GM12878 (cell line): ENCODE results near the gene SYT8. TPM values are rescaled to one million over a fixed set of nuclear protein-coding genes. Genes with fewer than 3 reads are reported as not detected.
"Not testable (repeated sequence)": the region's sequence is repeated elsewhere in the genome, so short reads cannot be mapped to it uniquely, and the experiment has no call there.

Experiments used
- ATAC-seq: fragments of 200-7000 bp; cut with Tn5 transposase; 3 replicates; pipeline ENCODE4 v1.9.1; 2020; ENCODE audit warnings: mild to moderate bottlenecking, moderate library complexity
- BruUV-seq: library from RNA; stranded (reverse); fragments of 400-500 nt; replicated peaks from 2 replicates; lab custom pipeline; 2021; lab: Mats Ljungman, UMichigan
- CTCF ChIA-PET: fragments of 300-600 bp; sonication (Branson Sonifier 250); formaldehyde crosslinking; extraction: SDS; loops from one replicate; lab custom pipeline; 2021; ENCODE audit warnings: inconsistent platforms; lab: Yijun Ruan, JAX
- POLR2A ChIA-PET: fragments of 350-600 bp; formaldehyde crosslinking; extraction: SDS; loops from one replicate; lab custom pipeline; 2021; ENCODE audit warnings: inconsistent platforms; lab: Charles Lee
- RAD21 ChIA-PET: fragments of 300-600 bp; sonication (Branson Sonifier 250); formaldehyde crosslinking; loops from one replicate; lab custom pipeline; 2023; ENCODE audit warnings: antibody characterized with exemption; ENCODE audit not compliant: unreplicated experiment; lab: Charles Lee
- SMC1A ChIA-PET: fragments of 300-600 bp; sonication (Branson Sonifier 250); formaldehyde crosslinking; loops from one replicate; lab custom pipeline; 2023; ENCODE audit not compliant: unreplicated experiment, uncharacterized antibody; lab: Charles Lee
- DNase-seq: peaks from one replicate; pipeline ENCODE4 v3.0.0-alpha.2; 2011; ENCODE audit warnings: low read depth, low spot score
- FAIRE-seq: peaks from 3 replicates; lab custom pipeline; 2011; peaks lifted over from hg19 to GRCh38; lab: Jason Lieb, UNC
- H2AFZ ChIP-seq: 2 replicates; pipeline ENCODE4 v1.6.0; 2011; ENCODE audit warnings: low read depth, low read length, control low read depth; ENCODE audit not compliant: control insufficient read depth
- H3K27ac ChIP-seq: 2 replicates; pipeline ENCODE4 v1.5.1; 2011; ENCODE audit warnings: control low read depth; ENCODE audit not compliant: control insufficient read depth, insufficient read depth
- H3K27me3 ChIP-seq, 2 experiments: replicated peaks in 1 of 2; 2 replicates each; pipeline versions ENCODE4 v1.6.0 to v1.6.1; 2011; ENCODE audit warnings: low read length in 1 of 2; ENCODE audit not compliant: control insufficient read depth in 2 of 2, insufficient read depth in 2 of 2
- H3K36me3 ChIP-seq, 2 experiments: 2 replicates each; pipeline ENCODE4 v1.5.1; 2011; ENCODE audit warnings: low read length in 1 of 2; ENCODE audit not compliant: control insufficient read depth in 2 of 2, insufficient read depth in 2 of 2
- H3K4me1 ChIP-seq: 2 replicates; pipeline ENCODE4 v1.6.1; 2011; ENCODE audit warnings: mild to moderate bottlenecking, low read length, moderate library complexity, mixed read lengths; ENCODE audit not compliant: control insufficient read depth, insufficient read depth
- H3K4me2 ChIP-seq: 2 replicates; pipeline ENCODE4 v1.6.0; 2011; ENCODE audit warnings: control low read depth; ENCODE audit not compliant: control insufficient read depth, insufficient read depth
- H3K4me3 ChIP-seq: fragments of 200-600 bp; sonication (generic); 2 replicates; pipeline ENCODE4 v1.5.1; 2016
- H3K79me2 ChIP-seq: 2 replicates; pipeline ENCODE4 v1.6.0; 2011; ENCODE audit warnings: low read length; ENCODE audit not compliant: control insufficient read depth, insufficient read depth
- H3K9ac ChIP-seq: 2 replicates; pipeline ENCODE4 v1.8.0; 2011; ENCODE audit warnings: low read length, control low read depth, mixed read lengths; ENCODE audit not compliant: control insufficient read depth, insufficient read depth
- H3K9me3 ChIP-seq: replicated peaks from 3 replicates; pipeline ENCODE4 v1.5.1; 2011; ENCODE audit warnings: mild to moderate bottlenecking, low read length; ENCODE audit not compliant: control insufficient read depth, insufficient read depth
- H4K20me1 ChIP-seq: 2 replicates; pipeline ENCODE4 v1.6.0; 2011; ENCODE audit not compliant: control insufficient read depth, insufficient read depth
- ASH2L ChIP-seq: fragments of 300-600, 200-600 bp; sonication (generic); IDR thresholded peaks from 2 replicates; pipeline ENCODE4 v1.6.1; 2017; ENCODE audit warnings: low read depth, mild to moderate bottlenecking, borderline replicate concordance
- POU2F2 ChIP-seq: IDR thresholded peaks from 3 replicates; pipeline ENCODE4 v1.6.1; 2011; ENCODE audit warnings: low read depth, mild to moderate bottlenecking, low read length, borderline replicate concordance
- RB1 ChIP-seq: fragments of 450-650 bp; formaldehyde crosslinking; IDR thresholded peaks from 2 replicates; pipeline ENCODE4 v1.6.1; 2017; ENCODE audit warnings: mild to moderate bottlenecking, borderline replicate concordance
- WGBS: methylation state at CpG from one replicate; pipeline ENCODE4 v1.1.6; 2016; ENCODE audit warnings: low lambda C conversion rate; ENCODE audit not compliant: insufficient replicate concordance, insufficient coverage; ENCODE audit errors: missing lambda C conversion rate; 5-methylcytosine and 5-hydroxymethylcytosine counted together
- in situ Hi-C: fragments of 300-500 bp; cut with MboI; formaldehyde crosslinking; loops from 9 replicates; pipeline ENCODE4 v1.14.3; 2018; ENCODE audit warnings: mixed read lengths
- intact Hi-C: fragments of 100-400 bp; cut with micrococcal nuclease; formaldehyde crosslinking; loops from one replicate; pipeline ENCODE4 v1.14.2; 2022; ENCODE audit not compliant: unreplicated experiment
- polyA plus RNA-seq, 11 experiments: library from polyadenylated mRNA; depleted of rRNA in 4 of 11; unstranded in 6 of 11; stranded (reverse) in 5 of 11; fragments of >200 nt; fragmentation: Nextera tagmentation in 4 of 11; fragmentation: Illumina TruSeq in 1 of 11; extraction: Ambion mirVana in 4 of 11; extraction: Trizol in 1 of 11; gene quantifications; 1 replicate in 1 of 11; 2 replicates in 10 of 11; pipeline versions ENCODE4 v1.2.1 to v1.2.3, GENCODE V29; 2011 to 2016; ENCODE audit warnings: inconsistent platforms in 2 of 11, missing spikeins in 2 of 11, low read depth in 1 of 11
- total RNA-seq, 4 experiments: library from RNA; depleted of rRNA in 3 of 4; stranded (reverse); fragments of >200 nt in 3 of 4; fragmentation: Illumina TruSeq in 1 of 4; extraction: Trizol in 1 of 4; gene quantifications; 2 replicates each; pipeline versions ENCODE4 v1.2.1 to v1.2.3, GENCODE V29; 2013 to 2021

The SYT8 gene
- total and polyA plus RNA-seq, 10 of the 15 experiments (the other 5 are each of a cell fraction or from before 2014, with no cell fraction given), result 0.44 TPM; not detected in 9

- no peak overlapping the region for H3K4me3 ChIP-seq
- in situ Hi-C loops, result no loop called here
- no peaks in the 10 kb centered on the region for H3K79me2 ChIP-seq
- no peaks in the 10 kb centered on the region for H4K20me1 ChIP-seq
- no peak for ATAC-seq
- ChIA-PET RAD21 (no interaction called here), POLR2A (no interaction called here), SMC1A (no interaction called here), CTCF (no interaction called here)
- H3K36me3 ChIP-seq, result no peaks in the 10 kb centered on the region
- DNase-seq, result no peak
- H2AFZ ChIP-seq, result no peak overlapping the region
- H3K9me3 ChIP-seq, result peaks cover 2% of the 10 kb centered on the region; the same call in 1 of the 3 replicates
- no peak for FAIRE-seq
- 0 out of 4 replicates have a peak, but pooled peaks cover 0 to 1% of the 10 kb centered on the region in 2 experiments for H3K27me3 ChIP-seq
- no peak overlapping the region for H3K9ac ChIP-seq
- H3K27ac ChIP-seq, result no peak overlapping the region
- intact Hi-C loops, result no loop called here
- no peak overlapping the region for H3K4me2 ChIP-seq
- BruUV-seq, result no TSS peak
- H3K4me1 ChIP-seq, result no peaks in the 10 kb centered on the region
- WGBS, result 57% methylated on average over 15 of the region's 15 CpGs
- TF ChIP-seq RB1 (no peak), ASH2L (no peak), POU2F2 (no peak)
Observed at GRCh38 chr11:1812801-1813200, 22.0 kb upstream of the SYT8 start.

GRCh38 chr11:1813356-1813755 lies 21.4 kb upstream of the SYT8 start:
- CTCF ChIA-PET, H3K79me2 ChIP-seq, H3K9me3 ChIP-seq, H3K4me2 ChIP-seq, FAIRE-seq, H3K9ac ChIP-seq, H3K27ac ChIP-seq, intact Hi-C loops, in situ Hi-C loops, ATAC-seq, DNase-seq, BruUV-seq, POLR2A ChIA-PET, H3K4me3 ChIP-seq, H2AFZ ChIP-seq, H3K4me1 ChIP-seq, H4K20me1 ChIP-seq, RAD21 ChIA-PET, H3K36me3 ChIP-seq, SMC1A ChIA-PET, H3K27me3 ChIP-seq: not testable (repeated sequence)
- 30% methylated on average over 9 of the region's 9 CpGs for WGBS
